AG10803 (cell line): ENCODE results near the gene LTBR.
A peak's percentile ranks its signal among the peaks of the same experiment; 100 is the strongest.

ENCODE experiments used
- DNase-seq: peaks from one replicate; pipeline ENCODE4 v3.0.0; 2010; ENCODE audit warnings: low read depth
- H3K4me3 ChIP-seq: 2 replicates; pipeline ENCODE4 v1.5.1; 2011; ENCODE audit warnings: mild to moderate bottlenecking, low read length, control low read depth
- CTCF ChIP-seq: conservative IDR thresholded peaks from 2 replicates; pipeline ENCODE4 v1.5.1; 2011; ENCODE audit warnings: mild to moderate bottlenecking, low read length, control low read depth, inconsistent platforms

Gene LTBR

GRCh38 chr12:6363330-6364043 is 20.5 kb upstream of the LTBR start:
- no peak for TF ChIP-seq CTCF
- peak; percentile 59 for DNase-seq

DNA sequence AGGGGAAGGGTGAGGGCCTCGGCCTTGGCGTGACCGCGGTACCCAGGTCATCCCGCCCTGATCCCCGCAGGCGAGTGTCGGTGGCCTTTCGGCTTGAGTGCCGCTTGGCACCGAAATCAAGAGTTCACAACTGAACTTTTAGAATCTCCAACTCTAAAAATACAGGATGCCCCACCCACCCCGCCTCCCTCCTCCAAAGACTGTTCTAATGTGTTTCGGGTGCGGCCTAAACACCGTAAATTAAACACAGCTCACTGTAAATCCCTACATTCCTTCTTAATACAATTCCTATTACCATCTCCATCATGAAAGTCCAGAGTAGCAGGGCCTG is 20.0 kb upstream of the LTBR start:
- no peak for DNase-seq
- peak overlapping the region; percentile 76 for H3K4me3 ChIP-seq
- no peak for TF ChIP-seq CTCF

More at GRCh38 chr12:6363330-6364043, 20.5 kb upstream of the LTBR start:
- H3K4me3 ChIP-seq = peak overlapping the region; percentile 76

GRCh38 chr12:6367065-6367968 is 16.6 kb upstream of the LTBR start:
- DNase-seq = no peak
- TF ChIP-seq CTCF = peak; percentile 23

DNA sequence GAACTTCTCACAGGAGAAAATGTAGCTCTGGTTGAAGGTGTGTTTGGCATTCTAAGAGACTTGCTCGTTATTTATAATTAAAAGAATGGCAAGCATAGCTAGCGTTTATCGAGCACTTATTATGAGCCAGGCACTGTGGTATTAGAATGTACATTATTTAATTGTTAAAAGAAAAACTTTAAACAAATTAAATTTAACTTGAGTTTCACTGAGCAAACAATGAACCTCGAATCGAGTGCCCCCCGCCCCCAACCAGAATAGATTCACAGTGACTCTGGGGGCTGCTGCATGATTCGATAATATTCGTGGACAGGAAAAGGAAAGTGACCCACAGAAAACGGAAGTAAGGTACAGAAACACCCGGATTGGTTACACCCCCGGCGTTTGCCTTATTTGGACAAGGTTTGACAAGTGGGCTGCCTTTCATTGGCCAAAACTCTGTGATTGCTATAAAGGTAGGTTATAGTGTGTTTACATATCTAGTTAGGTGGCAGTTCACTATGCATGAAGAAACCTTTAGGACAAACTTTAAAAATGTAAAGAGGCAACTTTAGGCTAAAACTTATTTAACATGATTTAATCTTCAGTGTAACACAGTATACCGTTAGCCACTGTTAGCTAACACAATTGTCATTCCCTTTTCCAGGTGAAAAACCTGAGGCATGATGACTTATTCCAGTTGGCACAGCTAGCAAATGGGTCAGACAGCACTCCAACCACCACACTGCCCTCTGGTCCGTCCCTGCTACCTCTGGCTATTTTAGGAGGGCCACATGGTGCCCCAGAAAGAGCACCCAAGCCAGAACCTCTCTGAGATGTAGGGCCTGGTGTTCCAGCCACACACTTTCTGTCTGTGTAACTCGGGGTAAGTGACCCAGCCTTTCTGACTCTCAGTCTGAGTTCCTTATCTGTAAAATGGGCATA is 15.7 kb upstream of the LTBR start:
- TF ChIP-seq CTCF = no peak
- DNase-seq = no peak
- H3K4me3 ChIP-seq = no peak overlapping the region

More at GRCh38 chr12:6367065-6367968, 16.6 kb upstream of the LTBR start:
- no peak overlapping the region for H3K4me3 ChIP-seq

GRCh38 chr12:6368906-6369525 is 14.9 kb upstream of the LTBR start:
- no peak for DNase-seq
- no peak overlapping the region for H3K4me3 ChIP-seq
- no peak for TF ChIP-seq CTCF

DNA sequence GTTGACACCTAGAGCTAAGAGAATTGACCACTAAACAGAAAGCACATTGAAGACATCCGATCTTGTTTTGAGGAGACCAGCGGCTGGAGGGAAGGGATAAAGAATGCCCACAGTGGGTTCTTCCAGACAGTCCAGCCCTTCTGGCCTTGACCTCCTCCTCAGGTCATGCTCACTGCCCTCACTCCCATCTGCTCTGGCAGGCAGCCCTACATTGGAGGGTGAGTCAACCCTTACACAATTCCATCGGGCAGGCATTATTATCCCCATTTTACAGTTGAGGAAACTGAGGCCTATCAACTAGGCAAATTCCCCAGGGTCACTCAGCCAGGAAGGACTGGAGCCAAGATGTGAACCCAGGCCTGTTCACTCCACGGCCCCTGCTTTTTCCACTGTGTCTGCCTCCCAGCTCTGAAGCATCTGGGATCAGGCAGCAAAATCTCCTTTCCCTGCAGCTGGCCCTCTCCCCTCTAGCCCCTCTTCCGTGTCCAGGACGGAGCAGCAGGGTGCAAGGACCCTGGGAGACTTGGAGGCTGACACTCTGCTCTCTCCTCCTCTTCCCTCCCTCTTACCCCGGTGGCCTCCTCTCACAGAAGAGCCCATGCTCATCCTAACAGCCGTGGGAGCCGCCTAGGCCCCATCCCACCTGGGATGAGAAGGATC is 13.9 kb upstream of the LTBR start:
- DNase-seq = no peak
- no peak overlapping the region for H3K4me3 ChIP-seq
- TF ChIP-seq CTCF = no peak
